Endothelial cell of umbilical vein (primary cell): Measurements from ENCODE around the gene STARD5. TPM values are rescaled to one million over a fixed set of nuclear protein-coding genes. Genes with fewer than 3 reads are reported as not detected.

Experiments
- BruUV-seq: library from RNA; stranded (reverse); fragments of 400-500 nt; replicated peaks from 2 replicates; lab custom pipeline; 2021; lab: Mats Ljungman, UMichigan
- CTCF ChIA-PET: fragments of 300-600, 350-600 bp; sonication (Branson Sonifier 250); formaldehyde crosslinking; loops from one replicate; lab custom pipeline; 2021; ENCODE audit warnings: antibody characterized with exemption, inconsistent platforms; lab: Charles Lee
- POLR2A ChIA-PET: fragments of 300-600, 350-600 bp; sonication (Branson Sonifier 250); formaldehyde crosslinking; loops from one replicate; lab custom pipeline; 2021; ENCODE audit warnings: antibody characterized with exemption, inconsistent platforms; lab: Charles Lee
- DNase-seq: peaks from one replicate; pipeline ENCODE4 v3.0.0-alpha.2; 2011; ENCODE audit warnings: low read depth, low spot score
- FAIRE-seq: peaks from 2 replicates; lab custom pipeline; 2011; peaks lifted over from hg19 to GRCh38; lab: Jason Lieb, UNC
- H2AFZ ChIP-seq: 2 replicates; pipeline ENCODE4 v1.6.0; 2012; ENCODE audit warnings: low read depth, low read length, control low read depth, inconsistent platforms
- H3K27ac ChIP-seq: 2 replicates; pipeline ENCODE4 v1.5.1; 2011; ENCODE audit warnings: low read depth, mild to moderate bottlenecking, control low read depth, low read length, moderate library complexity; ENCODE audit not compliant: insufficient read depth
- H3K27me3 ChIP-seq, 2 experiments: 2 replicates each; pipeline versions ENCODE4 v1.6.0 to v1.6.1; 2011; ENCODE audit warnings: low read length in 2 of 2, mixed read lengths in 1 of 2; ENCODE audit not compliant: control insufficient read depth in 2 of 2, insufficient read depth in 2 of 2
- H3K36me3 ChIP-seq, 2 experiments: 2 replicates in 1 of 2; 3 replicates in 1 of 2; pipeline ENCODE4 v1.5.1; 2011; ENCODE audit warnings: low read length in 2 of 2, mild to moderate bottlenecking in 1 of 2, moderate library complexity in 1 of 2; ENCODE audit not compliant: control insufficient read depth in 2 of 2, insufficient read depth in 2 of 2; ENCODE audit errors: extremely low read depth in 1 of 2
- H3K4me1 ChIP-seq: 3 replicates; pipeline ENCODE4 v1.5.1; 2011; ENCODE audit warnings: mild to moderate bottlenecking, low read length; ENCODE audit not compliant: control insufficient read depth, insufficient read depth; ENCODE audit errors: extremely low read depth
- H3K4me2 ChIP-seq: 2 replicates; pipeline ENCODE4 v1.6.1; 2011; ENCODE audit warnings: low read length, control low read depth, mixed read lengths; ENCODE audit not compliant: insufficient read depth
- H3K4me3 ChIP-seq, 3 experiments: fragments of 200-600 bp in 1 of 3; sonication (generic), shearing (Covaris generic) in 1 of 3; replicated peaks in 1 of 3; 2 replicates each; pipeline ENCODE4 v1.5.1; 2011 to 2016; ENCODE audit warnings: control low read depth in 3 of 3, low read length in 3 of 3, mild to moderate bottlenecking in 2 of 3, inconsistent platforms in 1 of 3, low read depth in 1 of 3, moderate library complexity in 1 of 3; ENCODE audit not compliant: insufficient read depth in 1 of 3
- H3K79me2 ChIP-seq: 2 replicates; pipeline ENCODE4 v1.6.0; 2012; ENCODE audit warnings: low read length, inconsistent platforms; ENCODE audit not compliant: control insufficient read depth, insufficient read depth
- H3K9ac ChIP-seq: replicated peaks from 2 replicates; pipeline ENCODE3; 2011; ENCODE audit warnings: low read length, control low read depth; ENCODE audit not compliant: insufficient read depth; ENCODE audit errors: extremely low read depth
- H3K9me1 ChIP-seq: replicated peaks from 3 replicates; pipeline ENCODE4 v1.6.0; 2011; ENCODE audit warnings: mild to moderate bottlenecking, low read length; ENCODE audit not compliant: control insufficient read depth, insufficient read depth; ENCODE audit errors: extremely low read depth
- H3K9me3 ChIP-seq: replicated peaks from 2 replicates; pipeline ENCODE4 v1.5.1; 2012; ENCODE audit warnings: low read length, inconsistent platforms; ENCODE audit not compliant: control insufficient read depth, insufficient read depth
- H4K20me1 ChIP-seq: replicated peaks from 2 replicates; pipeline ENCODE3; 2011; ENCODE audit warnings: mild to moderate bottlenecking, low read length; ENCODE audit not compliant: control insufficient read depth, insufficient read depth; ENCODE audit errors: extremely low read depth
- CTCF ChIP-seq, 2 donors: IDR thresholded peaks; 1 replicate in 1 of 2; 2 replicates in 1 of 2; pipeline ENCODE4 v1.5.1; 2011; ENCODE audit warnings: low read length in 2 of 2, mild to moderate bottlenecking in 2 of 2, moderate library complexity in 2 of 2, control low read depth in 1 of 2, inconsistent platforms in 1 of 2, low read depth in 1 of 2; ENCODE audit not compliant: insufficient read depth in 1 of 2; ENCODE audit errors: extremely low read depth in 1 of 2
- EZH2 ChIP-seq: IDR thresholded peaks from 2 replicates; pipeline ENCODE4 v1.6.1; 2012; ENCODE audit warnings: borderline replicate concordance, low read depth, mild to moderate bottlenecking, moderate library complexity, low read length, inconsistent platforms; ENCODE audit not compliant: severe bottlenecking
- FOS ChIP-seq: IDR thresholded peaks from 2 replicates; pipeline ENCODE4 v1.6.1; 2011; ENCODE audit warnings: mild to moderate bottlenecking, low read length, moderate library complexity, borderline replicate concordance; ENCODE audit not compliant: insufficient read depth
- GATA2 ChIP-seq: IDR thresholded peaks from 2 replicates; pipeline ENCODE4 v1.7.0; 2011; ENCODE audit warnings: low read depth, mild to moderate bottlenecking, moderate library complexity, mixed read lengths, low read length; ENCODE audit not compliant: insufficient read length, insufficient read depth
- JUN ChIP-seq: IDR thresholded peaks from 2 replicates; pipeline ENCODE4 v1.6.1; 2011; ENCODE audit warnings: borderline replicate concordance, low read depth; ENCODE audit not compliant: insufficient read length, insufficient read depth
- MAX ChIP-seq: IDR thresholded peaks from 2 replicates; pipeline ENCODE4 v1.6.1; 2011; ENCODE audit not compliant: insufficient read depth, insufficient read length
- MYC ChIP-seq: IDR thresholded peaks from one replicate; pipeline ENCODE4 v1.6.1; 2011; ENCODE audit warnings: mild to moderate bottlenecking, low read depth, low read length
- POLR2A ChIP-seq: IDR thresholded peaks from 2 replicates; pipeline ENCODE4 v1.6.1; 2012; ENCODE audit warnings: low read depth, mild to moderate bottlenecking, control low read depth, low read length
- POLR2AphosphoS5 ChIP-seq: IDR thresholded peaks from 2 replicates; pipeline ENCODE4 v1.6.1; 2012; ENCODE audit warnings: low read depth, mild to moderate bottlenecking, control low read depth, low read length, moderate library complexity; ENCODE audit not compliant: insufficient read depth
- dilution Hi-C: fragments of 300-500 bp; cut with MboI; formaldehyde crosslinking; loops from one replicate; pipeline ENCODE4 v1.15.0; 2019; ENCODE audit warnings: low sequenced_read_pairs; ENCODE audit not compliant: extremely low pct_ligation_motif_present
- intact Hi-C: fragments of 100-400 bp; cut with micrococcal nuclease; formaldehyde crosslinking; loops from one replicate; pipeline ENCODE4 v1.10.0; 2022
- polyA plus RNA-seq, 4 experiments: library from polyadenylated mRNA; depleted of rRNA in 3 of 4; stranded (reverse) in 3 of 4; unstranded in 1 of 4; fragments of >200 nt; gene quantifications; 2 replicates each; pipeline versions ENCODE4 v1.2.1 to v1.2.3, GENCODE V29; 2011 to 2012; ENCODE audit warnings: missing spikeins in 1 of 4
- total RNA-seq: library from RNA; stranded (reverse); gene quantifications from 2 replicates; pipeline ENCODE4 v1.2.3, GENCODE V29; 2021

The STARD5 gene
- total and polyA plus RNA-seq, 2 donors (not counting 3 experiments of a cell fraction or from before 2014, with no cell fraction given) = 2.2 to 3.0 TPM

GRCh38 chr15:81296673-81297072 lies 27.3 kb downstream of the STARD5 start:
- Histone ChIP-seq H3K9ac (no peak overlapping the region), H3K27ac (no peak overlapping the region), H3K4me2 (peak overlapping the region; percentile 23), H2AFZ (peak overlapping the region; percentile 73), H3K9me3 (no peaks in the 10 kb centered on the region), H3K9me1 (no peaks in the 10 kb centered on the region), H3K27me3 (peaks cover 0 to 5% of the 10 kb centered on the region in 2 experiments), H3K4me1 (peaks cover 8% of the 10 kb centered on the region), H4K20me1 (no peaks in the 10 kb centered on the region), H3K4me3 (no peak overlapping the region), H3K79me2 (no peaks in the 10 kb centered on the region), H3K36me3 (no peaks in the 10 kb centered on the region)
- peak; percentile 30 for DNase-seq
- ChIA-PET POLR2A (no interaction called here), CTCF (interaction anchor here (1.9 kb wide), 1 partner anchor 22 kb away, joined by 7 read pairs; no protein-coding TSS in a partner anchor)
- no peak for FAIRE-seq
- BruUV-seq = no TSS peak
- intact Hi-C loops (no loop called here), dilution Hi-C loops (no loop called here)
- TF ChIP-seq CTCF (IDR thresholded peaks at IDR 0.05; ENCODE audit: extremely low read depth in 1 of 2, insufficient read depth in 1 of 2, low read depth in 1 of 2, low read length in 2 of 2) = no peak
- no peak for TF ChIP-seq MYC
- no peak for TF ChIP-seq POLR2A
- TF ChIP-seq EZH2 = no peak
- no peak for TF ChIP-seq FOS
- no peak for TF ChIP-seq JUN
- no peak for TF ChIP-seq GATA2
- no peak for TF ChIP-seq MAX
- TF ChIP-seq POLR2AphosphoS5 = no peak
